ENCODE results near the gene KRT27. TPM values are rescaled to one million over a fixed set of nuclear protein-coding genes. Genes with fewer than 3 reads are reported as not detected.

The KRT27 gene
- total and polyA plus RNA-seq, 7 donors = 0.01 TPM; not detected in 6

DNA sequence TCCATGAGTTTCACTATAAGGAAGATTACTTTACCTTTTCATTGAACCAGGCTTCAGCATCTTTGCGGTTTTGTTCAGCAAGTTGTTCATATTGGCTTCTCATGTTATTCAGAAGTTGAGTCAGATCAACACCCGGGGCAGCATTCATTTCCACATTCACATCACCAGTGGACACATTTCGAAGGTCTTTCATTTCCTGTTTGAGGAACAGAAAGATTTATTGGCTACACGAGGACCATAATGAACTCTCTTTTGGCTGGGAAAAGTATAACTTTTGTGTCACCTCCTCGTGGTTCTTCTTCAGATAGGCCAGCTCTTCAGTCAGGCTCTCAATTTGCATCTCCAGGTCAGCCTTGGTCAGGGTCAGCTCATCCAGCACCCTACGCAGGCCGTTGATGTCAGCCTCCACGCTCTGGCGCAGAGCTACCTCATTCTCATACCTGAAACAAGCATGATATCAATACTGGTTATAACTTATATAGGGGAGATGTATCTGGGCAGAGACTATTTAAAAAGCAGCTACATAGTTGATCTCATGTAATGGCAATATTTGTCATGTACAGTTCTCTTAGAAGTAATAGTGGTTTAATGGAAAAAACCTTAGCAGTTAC is 38.0 kb upstream of the KRT27 start:
- 85 to 87% (median 86%) methylated on average over 9 of the region's 9 CpGs for WGBS, 3 donors
- peak overlapping the region; percentile 90 for H3K27ac ChIP-seq
- peak overlapping the region; percentile 89 for H3K4me3 ChIP-seq
- no peak for TF ChIP-seq CTCF (IDR thresholded peaks at IDR 0.05)
- no peaks in the 10 kb centered on the region for H3K27me3 ChIP-seq (ENCODE audit: insufficient read depth in 3 of 3, low read length in 2 of 3)
- ATAC-seq (no peak), DNase-seq (no peak)
- intact Hi-C loops (cut with DNase I) = no loop called here
- peaks cover 17% of the 10 kb centered on the region for H3K4me1 ChIP-seq
- no peaks in the 10 kb centered on the region for H3K9me3 ChIP-seq
- H3K36me3 ChIP-seq (ENCODE audit: insufficient read depth in 1 of 2, low read depth in 1 of 2) = peaks cover 4 to 14% of the 10 kb centered on the region in 2 donors

DNA sequence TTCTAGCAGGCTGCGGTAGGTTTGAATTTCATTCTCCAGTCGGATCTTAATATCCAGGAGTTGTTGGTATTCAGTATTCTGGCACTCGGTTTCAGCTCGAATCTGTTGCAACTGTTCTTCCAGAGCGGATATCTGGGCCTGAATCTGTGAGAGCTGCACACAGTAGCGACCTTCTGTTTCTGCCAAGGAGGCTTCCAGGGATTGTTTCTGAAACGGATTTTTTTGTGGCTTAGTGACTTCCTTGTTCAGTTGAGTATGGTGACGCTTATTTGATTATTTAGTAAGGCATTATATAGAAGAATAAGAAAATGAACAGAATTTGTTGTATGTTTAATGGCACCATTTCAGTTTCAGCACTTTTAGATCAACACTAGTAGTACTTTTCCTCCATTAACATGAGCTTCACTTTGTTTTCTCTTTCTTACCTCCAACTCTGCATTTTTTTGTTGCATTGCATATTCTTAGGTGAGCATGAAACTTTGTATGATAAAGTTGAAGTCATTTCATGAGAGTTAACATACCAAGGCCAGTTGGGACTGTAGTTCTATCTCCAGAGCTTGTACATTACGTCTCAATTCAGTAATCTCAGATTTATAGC is 37.3 kb upstream of the KRT27 start:
- ATAC-seq (peak in 3 of 4 donors; percentile 48 to 68 (median 52)), DNase-seq (no peak)
- no peak for TF ChIP-seq CTCF (IDR thresholded peaks at IDR 0.05)
- WGBS, 3 donors = 30 to 36% (median 35%) methylated on average over 9 of the region's 9 CpGs
- H3K36me3 ChIP-seq (ENCODE audit: insufficient read depth in 1 of 2, low read depth in 1 of 2) = peaks cover 4 to 14% of the 10 kb centered on the region in 2 donors
- no peaks in the 10 kb centered on the region for H3K27me3 ChIP-seq (ENCODE audit: insufficient read depth in 3 of 3, low read length in 2 of 3)
- H3K4me1 ChIP-seq = peaks cover 17% of the 10 kb centered on the region
- H3K9me3 ChIP-seq = no peaks in the 10 kb centered on the region
- H3K4me3 ChIP-seq = peak overlapping the region; percentile 89
- peak overlapping the region; percentile 90 for H3K27ac ChIP-seq
- intact Hi-C loops (cut with DNase I) = no loop called here

GRCh38 chr17:40818733-40819527 is 36.6 kb upstream of the KRT27 start:
- DNase-seq (peak; percentile 80 to 92), ATAC-seq (peak; percentile 94 to 98 (median 96))
- no peak for TF ChIP-seq CTCF (IDR thresholded peaks at IDR 0.05)
- Histone ChIP-seq H3K4me3 (peak overlapping the region; percentile 89), H3K9me3 (no peaks in the 10 kb centered on the region), H3K27me3 (ENCODE audit: insufficient read depth in 3 of 3, low read length in 2 of 3) (no peaks in the 10 kb centered on the region), H3K27ac (peak overlapping the region; percentile 90), H3K36me3 (ENCODE audit: insufficient read depth in 1 of 2, low read depth in 1 of 2) (peaks cover 4 to 14% of the 10 kb centered on the region in 2 donors), H3K4me1 (peaks cover 17% of the 10 kb centered on the region)
- intact Hi-C loops (cut with DNase I) = no loop called here
- 1% methylated on average over 43 to 73 of the region's 73 CpGs for WGBS, 3 donors

DNA sequence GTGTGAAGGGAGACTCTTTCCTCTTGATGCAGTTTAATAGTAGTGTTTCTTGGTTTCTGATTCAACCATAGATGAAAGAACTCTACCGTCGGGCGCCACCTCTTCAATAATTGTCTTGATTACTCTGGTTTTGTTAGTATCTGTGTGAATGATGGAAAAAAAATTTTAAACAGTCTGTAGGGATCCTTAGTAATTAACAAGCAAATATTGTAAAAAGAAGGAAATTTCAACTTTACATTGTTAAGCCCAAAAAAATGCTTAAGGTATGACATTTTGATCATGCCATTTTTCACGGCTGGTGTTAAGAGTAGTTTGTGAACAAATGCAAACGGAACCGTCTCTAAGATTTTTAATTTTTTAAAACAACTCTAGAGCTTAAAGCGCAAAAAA is 36.0 kb upstream of the KRT27 start:
- 12 to 16% (median 14%) methylated on average over 7 of the region's 7 CpGs for WGBS, 3 donors

More for the DNA sequence above, 36.0 kb upstream of the KRT27 start:
- intact Hi-C loops (cut with DNase I) = no loop called here
- DNase-seq = no peak
- Histone ChIP-seq H3K4me3 (peak overlapping the region; percentile 89), H3K4me1 (peaks cover 17% of the 10 kb centered on the region), H3K27me3 (ENCODE audit: insufficient read depth in 3 of 3, low read length in 2 of 3) (no peaks in the 10 kb centered on the region), H3K36me3 (ENCODE audit: insufficient read depth in 1 of 2, low read depth in 1 of 2) (peaks cover 4 to 14% of the 10 kb centered on the region in 2 donors), H3K9me3 (no peaks in the 10 kb centered on the region), H3K27ac (peak overlapping the region; percentile 90)
- ATAC-seq = no peak
- no peak for TF ChIP-seq CTCF (IDR thresholded peaks at IDR 0.05)
